Right renal cortex interstitium (tissue), 3 donors: ENCODE measurements around the gene CDHR2. TPM values are rescaled to one million over a fixed set of nuclear protein-coding genes. Genes with fewer than 3 reads are reported as not detected.

ENCODE experiments used
- polyA plus RNA-seq, 3 donors: library from polyadenylated mRNA; unstranded; fragments of 120-200 nt; gene quantifications; one replicate each; pipeline ENCODE4 v1.2.1, GENCODE V29; 2013; ENCODE audit not compliant: insufficient read length in 3 of 3

Gene CDHR2
- polyA plus RNA-seq, 3 donors: 18.9 to 23.1 (median 20.2) TPM

Other genes starting within 250 kb of the CDHR2 start
- 100 to 1,000 TPM; 134 to 160 (median 147) TPM for gene KIAA1191, start 187.6 kb upstream of the CDHR2 start, polyA plus RNA-seq
- 10 to 100 TPM in 2 of 3 donors, 1 to 10 TPM in 1; 10.0 to 11.1 (median 10.6) TPM for gene ARL10, start 183.9 kb upstream of the CDHR2 start, polyA plus RNA-seq
- gene NOP16, start 160.7 kb upstream of the CDHR2 start, polyA plus RNA-seq: 10 to 100 TPM; 25.4 to 27.9 (median 27.2) TPM
- gene HIGD2A, start 160.6 kb upstream of the CDHR2 start, polyA plus RNA-seq: 100 to 1,000 TPM in 1 of 3 donors, 10 to 100 TPM in 2; 89.7 to 111 (median 94.5) TPM
- 10 to 100 TPM; 45.8 to 59.0 (median 52.4) TPM for gene CLTB, start 132.8 kb upstream of the CDHR2 start, polyA plus RNA-seq
- gene FAF2, start 101.0 kb upstream of the CDHR2 start, polyA plus RNA-seq: 10 to 100 TPM; 45.5 to 48.8 (median 47.5) TPM
- gene RNF44, start 11.9 kb upstream of the CDHR2 start, polyA plus RNA-seq: 10 to 100 TPM; 28.6 to 34.4 (median 32.1) TPM
- gene GPRIN1, start 60.8 kb downstream of the CDHR2 start, polyA plus RNA-seq: 1 to 10 TPM; 1.7 to 1.8 (median 1.7) TPM
- not detected for gene SNCB, start 81.2 kb downstream of the CDHR2 start, polyA plus RNA-seq
- gene EIF4E1B, start 81.3 kb downstream of the CDHR2 start, polyA plus RNA-seq: not detected
- gene TSPAN17, start 98.1 kb downstream of the CDHR2 start, polyA plus RNA-seq: 10 to 100 TPM; 25.7 to 31.1 (median 30.5) TPM